Hindlimb muscle (tissue), 1 donor: ENCODE results near the gene RBM22. TPM values are rescaled to one million over a fixed set of nuclear protein-coding genes. Genes with fewer than 3 reads are reported as not detected.
"Not testable (repeated sequence)": the region's sequence is repeated elsewhere in the genome, so short reads cannot be mapped to it uniquely, and the experiment has no call there.

Source experiments
- DNase-seq: peaks from one replicate; pipeline ENCODE4 v3.0.0-alpha.2; 2013
- polyA plus RNA-seq: library from polyadenylated mRNA; unstranded; fragments of 120-200 nt; gene quantifications from one replicate; pipeline ENCODE4 v1.2.1, GENCODE V29; 2013; ENCODE audit not compliant: insufficient read length

Gene RBM22
- 43.8 TPM for polyA plus RNA-seq

DNA sequence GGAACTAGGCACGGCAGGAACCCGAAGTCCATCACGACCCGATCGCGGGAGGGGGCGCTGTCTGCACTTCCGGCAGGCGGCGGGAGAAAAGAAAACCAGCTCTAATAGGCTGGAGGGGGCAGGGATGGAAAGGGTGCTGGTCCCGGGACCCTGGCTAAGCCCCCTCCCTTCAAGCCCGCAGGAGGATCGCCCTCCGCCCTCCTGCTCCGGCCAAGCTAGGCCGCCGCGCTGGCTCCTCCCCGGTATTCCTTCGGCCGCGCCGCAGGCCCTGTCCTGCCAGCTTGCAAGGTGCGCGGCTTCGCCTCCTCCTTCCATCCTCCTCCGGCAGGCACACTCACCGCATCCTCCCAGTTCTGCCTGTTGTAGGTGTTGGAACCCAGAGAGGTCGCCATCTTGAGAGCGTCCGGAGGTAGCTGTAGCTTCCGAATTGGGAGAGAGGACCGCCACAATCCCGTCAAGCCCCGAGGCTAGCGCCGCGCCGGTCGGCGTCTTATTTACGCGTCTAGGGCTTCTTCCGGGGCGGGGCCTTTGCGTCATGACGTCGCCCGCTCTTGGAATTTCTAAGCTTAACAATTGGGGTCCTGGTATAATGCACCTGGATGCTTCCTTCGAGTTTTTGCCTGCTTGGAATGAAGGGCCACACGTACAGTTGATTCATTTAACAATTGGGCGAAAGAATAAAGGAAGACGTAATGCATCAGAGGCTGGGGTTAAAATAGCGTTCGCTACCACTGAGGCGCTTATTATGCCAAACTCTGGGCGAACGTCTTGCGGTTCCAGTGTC is at the start of gene RBM22:
Gene RBM22 (minus strand): TSS at position 469 of the 784 bp plus-strand sequence. CDS start 77 bp downstream, at position 392.
- peak; percentile 94 for DNase-seq

GRCh38 chr5:150750469-150750868 is 49.6 kb upstream of the RBM22 start:
- DNase-seq: no peak

GRCh38 chr5:150743142-150743488 is 42.3 kb upstream of the RBM22 start:
- not testable (repeated sequence) for DNase-seq

- DNase-seq: not testable (repeated sequence)
Observed at GRCh38 chr5:150742455-150743141, 41.7 kb upstream of the RBM22 start.

GRCh38 chr5:150740992-150741391 is 40.1 kb upstream of the RBM22 start:
- DNase-seq: no peak

DNA sequence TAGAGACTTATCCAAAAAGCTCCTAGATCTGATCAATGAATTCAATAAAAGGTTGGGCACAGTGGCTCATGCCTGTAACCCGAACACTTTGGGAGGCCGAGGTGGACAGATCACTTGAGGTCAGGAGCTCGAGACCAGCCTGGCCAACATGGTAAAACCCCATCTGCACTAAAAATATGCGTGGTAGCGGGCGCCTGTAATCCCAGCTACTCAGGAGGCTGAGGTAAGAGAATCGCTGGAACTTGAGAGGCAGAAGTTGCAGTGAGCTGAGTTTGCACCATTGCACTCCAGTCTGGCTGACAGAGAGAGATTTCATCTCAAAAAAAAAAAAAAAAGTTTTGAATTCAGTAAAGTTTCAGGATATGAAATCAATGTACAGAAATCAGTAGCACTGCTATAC is 38.0 kb upstream of the RBM22 start:
- no peak for DNase-seq

GRCh38 chr5:150734579-150735384 is 33.9 kb upstream of the RBM22 start:
- no peak for DNase-seq

DNA sequence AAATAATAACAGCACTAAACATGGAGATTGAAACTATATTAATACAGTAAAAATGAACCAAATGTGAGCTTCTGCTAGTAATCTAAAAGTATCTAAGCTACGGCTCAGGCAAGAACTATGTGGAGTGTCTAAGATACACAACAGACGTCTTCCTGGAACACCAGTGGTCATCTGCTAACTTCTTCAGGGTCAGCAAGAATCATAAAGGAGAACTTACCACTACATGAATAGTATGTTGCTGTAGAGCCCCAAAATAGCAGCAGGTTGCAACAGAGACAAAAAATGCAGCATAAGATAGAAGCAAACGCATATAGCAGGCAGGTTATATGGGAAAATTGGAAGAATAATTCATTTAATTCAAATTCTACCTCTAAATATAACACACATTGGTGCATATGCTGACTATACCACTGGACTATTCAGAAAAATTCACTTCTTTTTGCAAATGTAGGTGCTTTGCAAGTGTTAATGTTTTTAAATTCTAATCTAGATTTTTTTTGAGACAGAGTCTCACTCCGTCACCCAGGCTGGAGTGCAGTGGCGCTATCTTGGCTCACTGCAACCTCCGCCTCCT is 30.9 kb upstream of the RBM22 start:
- peak; percentile 21 for DNase-seq

- DNase-seq: no peak
Observed at GRCh38 chr5:150729859-150730258, 29.0 kb upstream of the RBM22 start.

DNA sequence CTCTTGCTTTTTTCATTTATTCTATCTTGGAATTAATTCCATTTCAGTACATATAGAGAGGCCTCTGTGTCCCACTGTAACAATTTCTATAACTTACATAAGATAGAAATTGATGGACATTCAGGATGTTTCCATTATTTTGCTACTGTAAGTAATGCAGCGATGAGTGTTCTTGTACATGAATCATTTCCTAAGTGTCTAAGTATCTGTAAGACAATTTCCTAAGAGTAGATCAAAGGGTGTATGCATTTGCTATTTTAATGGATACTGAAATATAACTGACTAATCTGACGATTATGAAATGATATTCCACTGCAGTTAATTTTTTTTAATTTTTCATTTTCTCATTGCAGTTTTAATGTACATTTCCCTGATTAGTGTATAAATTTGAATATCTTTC is 23.0 kb upstream of the RBM22 start:
- DNase-seq: no peak

DNA sequence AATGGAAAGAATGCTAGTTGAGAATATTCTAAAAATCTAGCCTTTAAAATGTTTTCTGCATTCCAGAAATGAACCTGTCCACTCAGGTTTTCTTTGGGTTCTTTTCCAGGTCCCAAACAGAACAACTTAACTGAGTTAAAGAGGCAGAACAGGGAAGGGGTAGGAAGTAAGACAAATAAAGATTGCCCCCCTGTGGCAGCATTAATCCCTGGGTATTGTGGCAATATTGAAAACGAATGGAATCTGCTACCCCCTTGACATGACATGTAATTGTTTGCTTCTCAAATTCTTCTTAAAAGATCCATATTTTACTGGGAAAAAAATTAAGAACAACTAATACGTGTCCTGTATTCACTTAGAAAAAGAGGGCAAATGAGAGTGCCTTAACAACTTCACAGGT is 9.3 kb upstream of the RBM22 start:
- DNase-seq: no peak

GRCh38 chr5:150706776-150707390 is 6.0 kb upstream of the RBM22 start:
- no peak for DNase-seq

DNA sequence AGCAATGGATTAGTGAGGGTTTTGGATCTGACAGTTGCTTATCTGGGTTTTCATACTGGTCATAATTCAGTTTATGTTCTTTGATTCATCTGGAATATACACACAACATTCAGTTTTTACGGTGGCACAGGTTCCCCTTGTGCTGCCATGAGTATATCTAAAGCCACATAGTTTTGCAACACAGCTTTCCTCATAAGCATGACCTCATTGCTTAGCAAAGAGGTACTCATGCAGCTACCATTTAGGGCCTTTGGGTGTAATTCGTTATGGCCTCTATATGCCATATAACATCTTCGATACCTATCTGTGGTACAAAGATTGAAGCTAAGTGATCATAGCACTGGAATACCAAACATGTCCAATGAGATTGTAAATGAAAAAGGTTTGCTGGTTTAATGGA is 2.9 kb upstream of the RBM22 start:
- DNase-seq: no peak

DNA sequence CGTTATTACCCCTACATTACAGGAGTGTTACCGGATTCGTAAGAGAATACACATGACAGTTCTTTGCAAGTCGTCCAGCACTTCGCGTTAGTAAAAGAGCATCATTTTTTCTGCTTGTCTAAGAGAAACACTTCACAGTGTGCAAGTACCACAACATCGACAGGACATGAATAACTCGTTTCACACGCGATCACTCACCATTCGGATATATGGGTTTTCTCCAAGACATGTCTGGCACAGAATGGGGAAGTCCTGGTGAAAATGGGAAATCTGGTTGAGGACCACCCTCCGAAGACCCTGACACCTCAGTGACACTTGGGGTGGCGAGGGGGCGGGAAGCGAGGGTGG is 642 bp downstream of the RBM22 start:
- DNase-seq: no peak

- no peak for DNase-seq
Observed at GRCh38 chr5:150694612-150695011, 6.2 kb downstream of the RBM22 start.

DNA sequence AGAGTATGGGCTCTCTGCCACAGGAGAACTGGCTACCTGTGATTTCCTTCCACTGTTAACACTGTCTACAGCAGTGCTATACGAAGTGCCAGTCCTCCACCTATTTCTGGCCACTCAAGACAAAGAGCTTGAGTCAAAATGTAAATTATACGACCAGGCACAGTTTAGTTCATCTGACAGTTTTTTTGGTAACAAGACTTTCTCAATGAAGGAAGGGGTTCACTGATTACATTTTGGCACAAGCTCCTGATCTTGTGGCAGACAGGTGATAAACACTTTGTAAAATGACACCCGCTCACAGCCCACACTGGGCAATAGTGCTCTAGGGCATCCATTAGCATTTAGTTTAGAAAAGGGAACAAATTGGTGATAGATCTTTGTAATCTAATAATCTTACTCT is 8.6 kb downstream of the RBM22 start:
- DNase-seq: no peak

DNA sequence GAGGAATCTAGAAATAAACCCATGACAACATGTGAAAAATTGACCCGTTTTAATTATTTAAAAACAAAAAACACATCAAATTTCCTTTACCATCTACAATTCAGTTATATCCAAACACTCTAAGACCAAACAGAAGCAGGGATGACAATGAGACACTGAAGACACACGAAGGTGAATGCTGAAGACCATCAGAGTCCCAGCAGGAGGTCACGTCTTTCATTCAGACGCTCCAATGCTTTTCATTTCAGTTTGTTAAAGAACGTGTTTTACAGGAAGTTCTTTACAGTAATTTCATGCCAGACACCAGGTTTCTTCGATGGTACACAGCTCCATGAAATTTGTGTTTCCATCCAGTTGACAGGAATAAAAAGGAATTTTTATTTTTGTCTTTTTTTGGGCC is 10.1 kb downstream of the RBM22 start:
- DNase-seq: no peak

GRCh38 chr5:150689120-150689519 is 11.7 kb downstream of the RBM22 start:
- no peak for DNase-seq

GRCh38 chr5:150676578-150676977 is 24.3 kb downstream of the RBM22 start:
- DNase-seq: no peak

- DNase-seq: no peak
Observed at GRCh38 chr5:150675069-150675468, 25.8 kb downstream of the RBM22 start.

DNA sequence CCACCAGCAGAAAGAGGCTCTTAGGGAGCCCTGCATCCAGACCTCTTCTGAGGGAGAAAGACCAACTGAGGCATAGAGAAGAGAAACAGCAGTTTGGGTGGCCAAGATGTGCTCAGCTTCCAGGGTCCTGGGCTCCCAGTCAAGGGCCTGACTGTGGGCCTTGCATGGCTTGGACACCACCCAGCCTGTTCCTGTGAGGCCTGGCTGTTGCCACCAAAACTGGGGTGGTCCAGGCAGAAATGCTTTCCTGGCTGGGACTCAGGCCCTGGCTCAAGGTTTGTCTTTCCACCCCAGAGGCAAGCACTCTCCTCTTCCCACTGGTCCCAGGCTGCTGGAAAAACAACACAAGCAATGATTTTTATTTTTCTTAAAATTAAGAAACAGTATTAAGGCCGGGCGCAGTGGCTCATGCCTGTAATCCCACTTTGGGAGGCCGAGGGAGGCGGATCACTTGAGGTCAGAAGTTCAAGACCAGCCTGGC is 26.5 kb downstream of the RBM22 start:
- DNase-seq: peak; percentile 86

- no peak for DNase-seq
Observed at GRCh38 chr5:150672884-150673275, 28.0 kb downstream of the RBM22 start.
